Astrocyte (in vitro differentiated cells and primary cell): ENCODE measurements around the gene PCK1.

Source experiments
- CTCF ChIP-seq: IDR thresholded peaks from 2 replicates; pipeline ENCODE4 v1.5.1; 2011; ENCODE audit warnings: low read depth, mild to moderate bottlenecking, inconsistent platforms, low read length, moderate library complexity; ENCODE audit not compliant: insufficient read depth
- EZH2 ChIP-seq: IDR thresholded peaks from 2 replicates; pipeline ENCODE4 v1.6.1; 2012; ENCODE audit warnings: mild to moderate bottlenecking, low read length, inconsistent platforms; ENCODE audit not compliant: insufficient read depth

GRCh38 chr20:57600320-57601210 is 39.7 kb downstream of the PCK1 start:
- no peak for TF ChIP-seq CTCF
- TF ChIP-seq EZH2: no peak
